Stimulated activated naive CD4-positive, alpha-beta T cell (primary cell): Measurements from ENCODE around the gene IPPK.

Experiments used
- DNase-seq, 6 experiments: peaks; one replicate each; lab custom pipeline; 2025; lab: John Stamatoyannopoulos, UW

The IPPK gene

GRCh38 chr9:92614763-92615461 is 55.0 kb downstream of the IPPK start:
- no peak for DNase-seq

- no peak for DNase-seq
Observed at GRCh38 chr9:92614123-92614510, 55.8 kb downstream of the IPPK start.

GRCh38 chr9:92613268-92614122 is 56.4 kb downstream of the IPPK start:
- no peak for DNase-seq

- DNase-seq = no peak
Observed at GRCh38 chr9:92612816-92613215, 57.1 kb downstream of the IPPK start.

GRCh38 chr9:92612292-92612691 is 57.6 kb downstream of the IPPK start:
- DNase-seq = no peak

GRCh38 chr9:92611621-92612285 is 58.2 kb downstream of the IPPK start:
- DNase-seq = no peak

- no peak for DNase-seq
Observed at GRCh38 chr9:92610470-92611420, 59.2 kb downstream of the IPPK start.

GRCh38 chr9:92608909-92609445 is 61.0 kb downstream of the IPPK start:
- DNase-seq = no peak

GRCh38 chr9:92608241-92608908 is 61.6 kb downstream of the IPPK start:
- no peak for DNase-seq

- DNase-seq = no peak
Observed at GRCh38 chr9:92607773-92608172, 62.2 kb downstream of the IPPK start.

- DNase-seq = no peak
Observed at GRCh38 chr9:92607088-92607487, 62.8 kb downstream of the IPPK start.

- DNase-seq = no peak
Observed at GRCh38 chr9:92605224-92605623, 64.7 kb downstream of the IPPK start.

- no peak for DNase-seq
Observed at GRCh38 chr9:92603990-92604389, 65.9 kb downstream of the IPPK start.

- DNase-seq = no peak
Observed at GRCh38 chr9:92603100-92603499, 66.8 kb downstream of the IPPK start.

- no peak for DNase-seq
Observed at GRCh38 chr9:92602413-92602812, 67.5 kb downstream of the IPPK start.

GRCh38 chr9:92601451-92601850 is 68.5 kb downstream of the IPPK start:
- DNase-seq = no peak

- DNase-seq = no peak
Observed at GRCh38 chr9:92600462-92601261, 69.3 kb downstream of the IPPK start.

- no peak for DNase-seq
Observed at GRCh38 chr9:92599938-92600461, 69.9 kb downstream of the IPPK start.

- DNase-seq = no peak
Observed at GRCh38 chr9:92598382-92598781, 71.5 kb downstream of the IPPK start.

GRCh38 chr9:92595930-92596329 is 74.0 kb downstream of the IPPK start:
- DNase-seq = no peak
